H54 (cell line): ENCODE measurements around the gene MAP7D1.

ENCODE experiments used
- DNase-seq: peaks from one replicate; pipeline ENCODE4 v3.0.0; 2011; ENCODE audit warnings: low spot score, mixed read lengths; ENCODE audit not compliant: insufficient read length
- FAIRE-seq: peaks from 3 replicates; lab custom pipeline; 2011; peaks lifted over from hg19 to GRCh38; lab: Jason Lieb, UNC
- POLR2A ChIP-seq: IDR thresholded peaks from 2 replicates; pipeline ENCODE4 v1.6.1; 2011; ENCODE audit warnings: low read depth, mild to moderate bottlenecking, low read length

The MAP7D1 gene

GRCh38 chr1:36135796-36136195 is 20.2 kb upstream of the MAP7D1 start:
- DNase-seq = no peak
- TF ChIP-seq POLR2A = no peak
- FAIRE-seq = no peak

DNA sequence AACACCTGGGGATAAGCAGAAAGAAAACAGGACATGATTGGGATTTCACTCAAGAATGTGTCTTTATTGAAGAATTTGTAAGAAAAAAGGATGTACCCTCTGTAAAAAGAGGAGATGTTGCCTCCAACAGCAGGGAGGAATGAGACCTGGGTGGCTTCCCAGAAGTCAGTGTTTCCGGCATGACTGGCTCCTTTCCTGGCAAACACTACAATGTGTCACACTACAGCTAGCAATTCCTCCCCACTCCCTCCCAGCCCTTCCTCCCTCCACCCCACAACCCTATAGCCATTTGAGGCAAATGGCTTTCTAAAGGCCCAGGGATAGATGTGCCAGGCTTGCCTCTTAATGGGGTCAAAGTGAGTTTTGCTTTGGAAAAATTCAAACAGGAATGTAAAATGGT is 19.4 kb upstream of the MAP7D1 start:
- FAIRE-seq (no peak), DNase-seq (peak; percentile 69)
- TF ChIP-seq POLR2A = no peak

DNA sequence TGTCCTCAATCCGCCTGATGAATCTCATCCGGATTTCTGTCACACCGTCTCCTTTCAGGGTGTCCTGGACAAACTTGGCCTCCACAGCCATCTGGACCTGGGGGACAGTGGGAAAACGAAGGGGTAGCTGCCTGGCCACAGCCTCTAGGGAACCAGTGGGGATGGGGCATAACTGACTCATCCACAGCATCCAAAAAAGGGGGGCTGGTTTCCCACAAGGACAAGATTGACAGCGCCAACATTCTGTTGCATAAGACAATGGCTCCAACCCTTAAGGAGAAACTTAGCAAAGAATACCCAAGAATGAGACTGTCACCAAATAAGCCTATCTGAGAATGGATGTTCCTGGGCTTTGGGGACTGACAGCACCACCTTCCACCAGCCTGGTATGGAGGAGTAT is 18.7 kb upstream of the MAP7D1 start:
- no peak for TF ChIP-seq POLR2A
- FAIRE-seq = no peak
- DNase-seq = no peak

GRCh38 chr1:36137776-36138175 is 18.2 kb upstream of the MAP7D1 start:
- FAIRE-seq = no peak

GRCh38 chr1:36139521-36139920 is 16.4 kb upstream of the MAP7D1 start:
- FAIRE-seq (no peak), DNase-seq (no peak)
- no peak for TF ChIP-seq POLR2A

More at GRCh38 chr1:36137776-36138175, 18.2 kb upstream of the MAP7D1 start:
- no peak for TF ChIP-seq POLR2A
- no peak for DNase-seq

DNA sequence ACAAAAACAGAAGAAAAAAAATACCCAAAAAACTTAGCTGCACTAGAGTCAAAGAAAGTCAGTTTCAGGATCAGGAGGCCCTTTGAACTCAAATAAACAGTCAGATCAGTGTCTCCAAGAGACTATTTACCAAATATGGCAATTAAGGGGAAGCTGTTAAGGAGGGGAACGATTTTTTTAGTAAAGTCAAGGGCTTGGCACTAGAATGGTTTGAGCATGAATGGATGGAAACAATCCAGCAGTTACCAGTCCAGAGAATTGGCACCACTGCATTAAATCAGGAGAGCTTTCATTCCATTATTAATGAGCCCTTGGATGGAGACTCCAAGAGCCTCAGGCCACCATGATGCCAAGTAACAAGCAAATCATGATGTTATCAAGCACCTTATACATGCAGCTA is 13.8 kb upstream of the MAP7D1 start:
- no peak for FAIRE-seq
- no peak for DNase-seq

DNA sequence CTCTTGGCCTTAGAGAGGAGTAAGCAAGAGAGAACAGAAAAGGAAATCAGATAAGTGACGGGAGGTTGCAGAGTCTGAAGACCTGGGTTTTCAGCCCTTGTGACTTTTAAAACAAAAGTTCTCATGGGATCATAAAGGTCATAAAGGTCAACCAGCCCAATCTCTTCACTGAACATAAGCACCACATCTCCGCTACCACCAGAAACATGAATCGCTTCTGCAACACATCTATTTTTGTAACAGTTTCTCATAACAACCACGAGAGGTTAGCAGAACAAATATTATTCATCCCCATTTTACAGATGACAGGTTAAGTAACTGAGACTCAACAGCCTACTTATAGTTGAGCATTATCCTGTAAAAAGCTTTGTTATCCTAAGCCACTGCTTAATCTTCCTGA is 12.5 kb upstream of the MAP7D1 start:
- no peak for TF ChIP-seq POLR2A
- FAIRE-seq (no peak), DNase-seq (no peak)

More for the DNA sequence above, 13.8 kb upstream of the MAP7D1 start:
- TF ChIP-seq POLR2A = no peak

- FAIRE-seq (no peak), DNase-seq (no peak)
- TF ChIP-seq POLR2A = no peak
Observed at GRCh38 chr1:36144413-36144812, 11.5 kb upstream of the MAP7D1 start.

DNA sequence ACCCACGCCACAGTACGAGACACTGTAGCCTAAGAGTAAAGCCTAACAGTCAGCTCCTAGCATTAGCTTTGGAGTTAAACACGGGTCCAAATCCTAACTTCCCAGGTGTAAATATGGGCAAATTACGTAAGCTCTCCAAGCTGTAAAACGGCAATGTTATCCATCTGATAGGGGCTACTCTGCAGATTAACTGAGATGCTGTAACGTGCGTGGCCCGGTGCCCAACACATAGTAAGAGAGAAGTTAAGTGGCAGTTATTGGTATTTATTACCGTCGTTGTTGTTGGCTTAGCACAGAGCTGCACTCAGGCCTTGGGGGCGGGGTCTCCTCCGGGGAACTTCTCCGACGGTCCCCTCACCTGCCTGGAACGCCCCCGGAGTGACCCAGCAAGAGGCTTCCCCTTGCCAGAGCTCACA is 7.1 kb upstream of the MAP7D1 start:
- no peak for FAIRE-seq
- no peak for TF ChIP-seq POLR2A
- no peak for DNase-seq

GRCh38 chr1:36149237-36149972 is 6.6 kb upstream of the MAP7D1 start, which contains the start of gene TRAPPC3:
TRAPPC3 (minus strand) TSS chr1:36149486; CDS start chr1:36149378, 108 bp downstream.
- FAIRE-seq (peak; percentile 15), DNase-seq (peak; percentile 90)
- peak; percentile 79 for TF ChIP-seq POLR2A

DNA sequence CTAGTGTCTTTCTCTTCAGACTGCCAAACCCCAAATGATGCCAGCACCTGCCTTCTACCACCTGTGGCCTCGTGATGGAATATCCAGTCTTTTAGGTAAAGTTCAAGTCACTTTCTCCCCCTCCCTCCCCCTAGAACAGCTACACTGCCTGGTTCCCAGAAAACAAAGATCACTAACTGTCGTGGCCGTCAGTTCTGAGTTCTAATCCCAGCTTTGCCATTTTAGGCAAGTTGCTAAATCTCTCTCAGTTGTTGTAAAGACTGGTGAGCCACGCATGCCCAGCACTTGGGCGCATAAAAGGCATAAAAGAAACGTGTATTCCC is 6.0 kb upstream of the MAP7D1 start:
- FAIRE-seq (no peak), DNase-seq (no peak)
- no peak for TF ChIP-seq POLR2A

GRCh38 chr1:36150296-36151133 is 5.4 kb upstream of the MAP7D1 start:
- DNase-seq (peak; percentile 89), FAIRE-seq (peak; percentile 68)
- TF ChIP-seq POLR2A = peak; percentile 73

DNA sequence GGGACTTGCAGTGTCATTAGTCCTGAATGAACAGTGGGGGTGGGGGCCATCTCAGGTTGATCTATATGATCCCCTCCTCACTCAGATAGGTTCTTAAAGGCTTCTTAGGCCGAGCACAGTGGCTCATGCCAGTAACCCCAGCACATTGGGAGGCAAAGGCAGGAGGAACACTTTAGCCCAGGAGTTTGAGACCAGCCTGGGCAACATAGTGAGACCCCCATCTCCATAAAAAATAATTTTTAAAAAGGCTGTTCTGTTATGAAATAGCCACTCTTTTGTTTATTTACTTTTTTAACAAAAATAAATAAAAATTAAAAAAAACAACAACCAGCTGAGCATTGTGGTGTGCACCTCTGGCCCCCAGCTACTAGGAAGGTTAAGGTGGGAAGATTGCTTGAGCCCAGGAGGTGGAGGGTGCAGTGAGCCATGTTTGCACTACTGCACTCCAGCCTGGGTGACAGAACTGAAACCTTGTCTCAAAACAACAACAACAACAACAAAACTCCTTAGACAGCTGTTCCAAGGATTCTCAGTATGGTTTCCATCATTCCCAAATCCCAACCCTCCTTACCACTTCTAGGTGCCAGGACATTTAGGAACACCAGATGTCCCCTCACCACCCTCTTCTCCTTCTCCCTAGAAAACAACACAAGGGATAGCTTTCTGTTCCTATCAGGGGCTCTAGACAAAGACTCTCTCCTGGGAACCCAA is 4.7 kb upstream of the MAP7D1 start:
- no peak for TF ChIP-seq POLR2A
- FAIRE-seq (no peak), DNase-seq (no peak)

DNA sequence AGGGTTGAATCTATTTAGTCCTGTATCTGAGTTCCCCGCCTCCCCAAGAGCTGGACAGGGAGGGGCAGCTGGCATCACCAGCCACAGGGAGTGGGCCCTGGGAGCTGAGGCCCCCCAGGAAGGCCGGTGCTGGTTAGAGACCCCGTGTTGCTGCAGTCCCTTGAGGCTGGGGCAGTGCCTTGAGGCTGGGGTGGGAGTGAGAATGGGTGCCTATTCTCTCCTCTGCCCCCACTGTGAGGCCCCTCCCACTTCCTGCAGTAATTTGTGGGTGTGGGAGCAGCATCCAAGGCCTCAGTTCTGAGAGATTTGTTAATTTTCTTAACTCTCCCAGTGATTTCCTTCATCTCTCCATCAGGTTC is 4.1 kb upstream of the MAP7D1 start:
- FAIRE-seq (no peak), DNase-seq (no peak)
- TF ChIP-seq POLR2A = peak; percentile 24; the same call in 1 of the 2 replicates
